ENCODE measurements around the gene MYMX.

Gene MYMX

DNA sequence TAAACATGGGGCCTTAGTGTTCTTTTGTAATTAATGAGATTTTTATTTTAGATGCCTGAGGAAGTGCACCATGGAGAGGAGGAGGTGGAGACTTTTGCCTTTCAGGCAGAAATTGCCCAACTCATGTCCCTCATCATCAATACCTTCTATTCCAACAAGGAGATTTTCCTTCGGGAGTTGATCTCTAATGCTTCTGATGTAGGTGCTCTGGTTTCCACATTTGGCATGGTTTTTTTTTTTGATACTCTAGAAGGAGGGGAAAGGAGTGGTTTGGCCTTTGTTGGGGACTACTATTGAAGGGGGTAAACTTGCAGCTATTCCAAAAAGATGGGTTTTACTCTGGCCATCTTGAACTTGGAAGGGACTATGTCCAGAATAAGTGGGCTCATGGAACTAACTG lies 31.9 kb downstream of the MYMX start (continued):
- TF ChIP-seq, protein P1, sequence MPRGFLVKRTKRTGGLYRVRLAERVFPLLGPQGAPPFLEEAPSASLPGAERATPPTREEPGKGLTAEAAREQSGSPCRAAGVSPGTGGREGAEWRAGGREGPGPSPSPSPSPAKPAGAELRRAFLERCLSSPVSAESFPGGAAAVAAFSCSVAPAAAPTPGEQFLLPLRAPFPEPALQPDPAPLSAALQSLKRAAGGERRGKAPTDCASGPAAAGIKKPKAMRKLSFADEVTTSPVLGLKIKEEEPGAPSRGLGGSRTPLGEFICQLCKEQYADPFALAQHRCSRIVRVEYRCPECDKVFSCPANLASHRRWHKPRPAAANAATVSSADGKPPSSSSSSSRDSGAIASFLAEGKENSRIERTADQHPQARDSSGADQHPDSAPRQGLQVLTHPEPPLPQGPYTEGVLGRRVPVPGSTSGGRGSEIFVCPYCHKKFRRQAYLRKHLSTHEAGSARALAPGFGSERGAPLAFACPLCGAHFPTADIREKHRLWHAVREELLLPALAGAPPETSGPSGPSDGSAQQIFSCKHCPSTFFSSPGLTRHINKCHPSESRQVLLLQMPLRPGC (tag by site-specific recombination; IDR thresholded peaks at IDR 0.05): no peak
- TF ChIP-seq, protein P2, sequence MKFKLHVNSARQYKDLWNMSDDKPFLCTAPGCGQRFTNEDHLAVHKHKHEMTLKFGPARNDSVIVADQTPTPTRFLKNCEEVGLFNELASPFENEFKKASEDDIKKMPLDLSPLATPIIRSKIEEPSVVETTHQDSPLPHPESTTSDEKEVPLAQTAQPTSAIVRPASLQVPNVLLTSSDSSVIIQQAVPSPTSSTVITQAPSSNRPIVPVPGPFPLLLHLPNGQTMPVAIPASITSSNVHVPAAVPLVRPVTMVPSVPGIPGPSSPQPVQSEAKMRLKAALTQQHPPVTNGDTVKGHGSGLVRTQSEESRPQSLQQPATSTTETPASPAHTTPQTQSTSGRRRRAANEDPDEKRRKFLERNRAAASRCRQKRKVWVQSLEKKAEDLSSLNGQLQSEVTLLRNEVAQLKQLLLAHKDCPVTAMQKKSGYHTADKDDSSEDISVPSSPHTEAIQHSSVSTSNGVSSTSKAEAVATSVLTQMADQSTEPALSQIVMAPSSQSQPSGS (tag by site-specific recombination; IDR thresholded peaks at IDR 0.05; ENCODE audit: low read depth): no peak
- no peak for TF ChIP-seq ZFP41 (tag by site-specific recombination; IDR thresholded peaks at IDR 0.05; ENCODE audit: borderline replicate concordance)
- TF ChIP-seq SP2 (tag by site-specific recombination; IDR thresholded peaks at IDR 0.05): no peak
- no peak for TF ChIP-seq MZF1 (tag by site-specific recombination; IDR thresholded peaks at IDR 0.05; ENCODE audit: borderline replicate concordance)
- TF ChIP-seq, protein P3, sequence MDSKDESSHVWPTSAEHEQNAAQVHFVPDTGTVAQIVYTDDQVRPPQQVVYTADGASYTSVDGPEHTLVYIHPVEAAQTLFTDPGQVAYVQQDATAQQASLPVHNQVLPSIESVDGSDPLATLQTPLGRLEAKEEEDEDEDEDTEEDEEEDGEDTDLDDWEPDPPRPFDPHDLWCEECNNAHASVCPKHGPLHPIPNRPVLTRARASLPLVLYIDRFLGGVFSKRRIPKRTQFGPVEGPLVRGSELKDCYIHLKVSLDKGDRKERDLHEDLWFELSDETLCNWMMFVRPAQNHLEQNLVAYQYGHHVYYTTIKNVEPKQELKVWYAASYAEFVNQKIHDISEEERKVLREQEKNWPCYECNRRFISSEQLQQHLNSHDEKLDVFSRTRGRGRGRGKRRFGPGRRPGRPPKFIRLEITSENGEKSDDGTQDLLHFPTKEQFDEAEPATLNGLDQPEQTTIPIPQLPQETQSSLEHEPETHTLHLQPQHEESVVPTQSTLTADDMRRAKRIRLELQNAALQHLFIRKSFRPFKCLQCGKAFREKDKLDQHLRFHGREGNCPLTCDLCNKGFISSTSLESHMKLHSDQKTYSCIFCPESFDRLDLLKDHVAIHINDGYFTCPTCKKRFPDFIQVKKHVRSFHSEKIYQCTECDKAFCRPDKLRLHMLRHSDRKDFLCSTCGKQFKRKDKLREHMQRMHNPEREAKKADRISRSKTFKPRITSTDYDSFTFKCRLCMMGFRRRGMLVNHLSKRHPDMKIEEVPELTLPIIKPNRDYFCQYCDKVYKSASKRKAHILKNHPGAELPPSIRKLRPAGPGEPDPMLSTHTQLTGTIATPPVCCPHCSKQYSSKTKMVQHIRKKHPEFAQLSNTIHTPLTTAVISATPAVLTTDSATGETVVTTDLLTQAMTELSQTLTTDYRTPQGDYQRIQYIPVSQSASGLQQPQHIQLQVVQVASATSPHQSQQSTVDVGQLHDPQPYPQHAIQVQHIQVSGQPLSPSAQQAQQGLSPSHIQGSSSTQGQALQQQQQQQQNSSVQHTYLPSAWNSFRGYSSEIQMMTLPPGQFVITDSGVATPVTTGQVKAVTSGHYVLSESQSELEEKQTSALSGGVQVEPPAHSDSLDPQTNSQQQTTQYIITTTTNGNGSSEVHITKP (tag by site-specific recombination; IDR thresholded peaks at IDR 0.05): no peak

DNA sequence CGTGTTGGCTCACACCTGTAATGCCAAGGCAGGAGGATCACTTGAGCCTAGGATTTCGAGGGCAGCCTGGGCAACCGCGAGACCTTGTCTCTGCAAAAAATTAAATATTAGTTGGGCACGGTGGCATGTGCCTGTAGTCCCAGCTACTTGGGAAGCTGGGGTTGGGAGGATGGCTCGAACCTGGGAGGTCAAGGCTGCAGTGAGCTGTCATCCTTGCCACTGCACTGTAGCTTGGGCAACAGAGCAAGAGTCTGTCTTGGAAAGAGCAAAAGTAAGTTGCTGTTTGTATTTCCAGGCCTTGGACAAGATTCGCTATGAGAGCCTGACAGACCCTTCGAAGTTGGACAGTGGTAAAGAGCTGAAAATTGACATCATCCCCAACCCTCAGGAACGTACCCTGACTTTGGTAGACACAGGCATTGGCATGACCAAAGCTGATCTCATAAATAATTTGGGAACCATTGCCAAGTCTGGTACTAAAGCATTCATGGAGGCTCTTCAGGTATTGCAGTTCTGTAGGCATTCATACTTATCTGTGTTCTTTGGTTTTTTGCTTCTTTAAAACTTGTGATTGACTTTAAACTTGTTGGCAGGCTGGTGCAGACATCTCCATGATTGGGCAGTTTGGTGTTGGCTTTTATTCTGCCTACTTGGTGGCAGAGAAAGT lies 32.5 kb downstream of the MYMX start:
- ChIA-PET CTCF (interaction anchor here (0.6 to 5.6 kb wide), 4 partner anchors 14 to 79 kb away, joined by 3 to 70 read pairs (median 12); no protein-coding TSS in a partner anchor), POLR2A (interaction anchor here (0.7 to 5.1 kb wide), 2 partner anchors 7 to 21 kb away, joined by 4 to 131 read pairs; partner anchors contain the start of gene SLC35B2)
- H3K27ac ChIP-seq (ENCODE audit: extremely low read depth, low read depth, low read length): no peak overlapping the region
- H3K9me3 ChIP-seq (ENCODE audit: control insufficient read depth, insufficient read depth, low read depth, low read length): no peaks in the 10 kb centered on the region
- H3K4me1 ChIP-seq (ENCODE audit: control insufficient read depth, insufficient read depth, low read length): no peaks in the 10 kb centered on the region
- H3K36me3 ChIP-seq (ENCODE audit: control insufficient read depth in 2 of 2, insufficient read depth in 1 of 2, low read length in 2 of 2): peaks cover 28 to 67% of the 10 kb centered on the region in 2 experiments
- no peak overlapping the region; the same call in none of the 2 replicates for H3K4me3 ChIP-seq (ENCODE audit: low read depth, low read length)
- TF ChIP-seq, protein P4, sequence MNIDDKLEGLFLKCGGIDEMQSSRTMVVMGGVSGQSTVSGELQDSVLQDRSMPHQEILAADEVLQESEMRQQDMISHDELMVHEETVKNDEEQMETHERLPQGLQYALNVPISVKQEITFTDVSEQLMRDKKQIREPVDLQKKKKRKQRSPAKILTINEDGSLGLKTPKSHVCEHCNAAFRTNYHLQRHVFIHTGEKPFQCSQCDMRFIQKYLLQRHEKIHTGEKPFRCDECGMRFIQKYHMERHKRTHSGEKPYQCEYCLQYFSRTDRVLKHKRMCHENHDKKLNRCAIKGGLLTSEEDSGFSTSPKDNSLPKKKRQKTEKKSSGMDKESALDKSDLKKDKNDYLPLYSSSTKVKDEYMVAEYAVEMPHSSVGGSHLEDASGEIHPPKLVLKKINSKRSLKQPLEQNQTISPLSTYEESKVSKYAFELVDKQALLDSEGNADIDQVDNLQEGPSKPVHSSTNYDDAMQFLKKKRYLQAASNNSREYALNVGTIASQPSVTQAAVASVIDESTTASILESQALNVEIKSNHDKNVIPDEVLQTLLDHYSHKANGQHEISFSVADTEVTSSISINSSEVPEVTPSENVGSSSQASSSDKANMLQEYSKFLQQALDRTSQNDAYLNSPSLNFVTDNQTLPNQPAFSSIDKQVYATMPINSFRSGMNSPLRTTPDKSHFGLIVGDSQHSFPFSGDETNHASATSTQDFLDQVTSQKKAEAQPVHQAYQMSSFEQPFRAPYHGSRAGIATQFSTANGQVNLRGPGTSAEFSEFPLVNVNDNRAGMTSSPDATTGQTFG (tag by site-specific recombination; IDR thresholded peaks at IDR 0.05; ENCODE audit: borderline replicate concordance): no peak
- TF ChIP-seq ZNF221 (tag by site-specific recombination; IDR thresholded peaks at IDR 0.05; ENCODE audit: borderline replicate concordance) (no peak), OVOL3 (tag by site-specific recombination; IDR thresholded peaks at IDR 0.05) (no peak), TCF7L2 (IDR thresholded peaks at IDR 0.05; ENCODE audit: borderline replicate concordance, low read depth, low read length) (no peak), ZNF426 (tag by site-specific recombination; IDR thresholded peaks at IDR 0.05) (no peak), ZNF184 (tag by site-specific recombination; IDR thresholded peaks at IDR 0.05) (no peak), KLF10 (tag by site-specific recombination; IDR thresholded peaks at IDR 0.05) (no peak), ZSCAN30 (tag by site-specific recombination; IDR thresholded peaks at IDR 0.05) (no peak), ZFP3 (tag by site-specific recombination; IDR thresholded peaks at IDR 0.05; ENCODE audit: low read depth) (no peak), IKZF3 (tag by site-specific recombination; IDR thresholded peaks at IDR 0.05) (no peak), YY2 (tag by site-specific recombination; IDR thresholded peaks at IDR 0.05) (no peak), ZNF10 (tag by site-specific recombination; IDR thresholded peaks at IDR 0.05) (no peak)
- TF ChIP-seq, protein P5, sequence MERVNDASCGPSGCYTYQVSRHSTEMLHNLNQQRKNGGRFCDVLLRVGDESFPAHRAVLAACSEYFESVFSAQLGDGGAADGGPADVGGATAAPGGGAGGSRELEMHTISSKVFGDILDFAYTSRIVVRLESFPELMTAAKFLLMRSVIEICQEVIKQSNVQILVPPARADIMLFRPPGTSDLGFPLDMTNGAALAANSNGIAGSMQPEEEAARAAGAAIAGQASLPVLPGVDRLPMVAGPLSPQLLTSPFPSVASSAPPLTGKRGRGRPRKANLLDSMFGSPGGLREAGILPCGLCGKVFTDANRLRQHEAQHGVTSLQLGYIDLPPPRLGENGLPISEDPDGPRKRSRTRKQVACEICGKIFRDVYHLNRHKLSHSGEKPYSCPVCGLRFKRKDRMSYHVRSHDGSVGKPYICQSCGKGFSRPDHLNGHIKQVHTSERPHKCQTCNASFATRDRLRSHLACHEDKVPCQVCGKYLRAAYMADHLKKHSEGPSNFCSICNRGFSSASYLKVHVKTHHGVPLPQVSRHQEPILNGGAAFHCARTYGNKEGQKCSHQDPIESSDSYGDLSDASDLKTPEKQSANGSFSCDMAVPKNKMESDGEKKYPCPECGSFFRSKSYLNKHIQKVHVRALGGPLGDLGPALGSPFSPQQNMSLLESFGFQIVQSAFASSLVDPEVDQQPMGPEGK (tag by site-specific recombination; IDR thresholded peaks at IDR 0.05): no peak
- TF ChIP-seq, protein P6, sequence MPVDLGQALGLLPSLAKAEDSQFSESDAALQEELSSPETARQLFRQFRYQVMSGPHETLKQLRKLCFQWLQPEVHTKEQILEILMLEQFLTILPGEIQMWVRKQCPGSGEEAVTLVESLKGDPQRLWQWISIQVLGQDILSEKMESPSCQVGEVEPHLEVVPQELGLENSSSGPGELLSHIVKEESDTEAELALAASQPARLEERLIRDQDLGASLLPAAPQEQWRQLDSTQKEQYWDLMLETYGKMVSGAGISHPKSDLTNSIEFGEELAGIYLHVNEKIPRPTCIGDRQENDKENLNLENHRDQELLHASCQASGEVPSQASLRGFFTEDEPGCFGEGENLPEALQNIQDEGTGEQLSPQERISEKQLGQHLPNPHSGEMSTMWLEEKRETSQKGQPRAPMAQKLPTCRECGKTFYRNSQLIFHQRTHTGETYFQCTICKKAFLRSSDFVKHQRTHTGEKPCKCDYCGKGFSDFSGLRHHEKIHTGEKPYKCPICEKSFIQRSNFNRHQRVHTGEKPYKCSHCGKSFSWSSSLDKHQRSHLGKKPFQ (tag by site-specific recombination; IDR thresholded peaks at IDR 0.05): no peak

Measured in HEK293 (cell line).